GM19193 (cell line): ENCODE results near the gene MCTP2.

Experiments
- POLR2A ChIP-seq: IDR thresholded peaks from 4 replicates; pipeline ENCODE4 v1.6.1; 2011; ENCODE audit not compliant: insufficient read depth, insufficient read length; ENCODE audit errors: extremely low read depth

MCTP2 gene

DNA sequence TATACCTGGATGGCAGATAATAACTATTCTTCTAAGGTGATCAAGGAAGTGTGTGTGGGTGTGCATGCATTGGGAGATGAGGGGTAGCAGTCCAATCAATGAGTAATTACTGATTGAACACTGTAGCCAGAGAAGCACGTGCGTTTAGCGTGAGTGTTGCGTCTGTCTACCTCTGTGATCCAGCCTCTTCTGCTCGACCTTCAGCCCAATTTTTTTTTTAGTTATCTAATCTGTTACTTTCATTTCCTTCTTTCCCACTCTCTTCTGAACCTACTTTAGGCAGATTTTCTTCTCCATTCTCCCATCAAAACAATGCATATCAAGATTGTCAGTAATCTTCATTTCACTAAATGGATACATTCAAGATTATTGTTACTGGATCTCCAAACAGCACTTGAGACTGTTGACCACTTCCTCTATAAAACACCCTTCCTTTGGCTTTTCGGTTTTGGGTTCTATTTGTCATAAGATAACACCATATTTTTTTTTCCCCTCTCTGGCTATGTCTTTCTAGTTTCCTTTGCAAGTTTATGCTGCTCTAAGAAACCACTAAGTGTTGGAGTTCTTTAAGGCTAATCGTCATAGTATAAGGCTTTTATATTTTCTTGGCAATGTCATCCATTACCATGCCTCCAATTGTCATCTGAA, 41.0 kb downstream of the MCTP2 start:
- no peak for TF ChIP-seq POLR2A

DNA sequence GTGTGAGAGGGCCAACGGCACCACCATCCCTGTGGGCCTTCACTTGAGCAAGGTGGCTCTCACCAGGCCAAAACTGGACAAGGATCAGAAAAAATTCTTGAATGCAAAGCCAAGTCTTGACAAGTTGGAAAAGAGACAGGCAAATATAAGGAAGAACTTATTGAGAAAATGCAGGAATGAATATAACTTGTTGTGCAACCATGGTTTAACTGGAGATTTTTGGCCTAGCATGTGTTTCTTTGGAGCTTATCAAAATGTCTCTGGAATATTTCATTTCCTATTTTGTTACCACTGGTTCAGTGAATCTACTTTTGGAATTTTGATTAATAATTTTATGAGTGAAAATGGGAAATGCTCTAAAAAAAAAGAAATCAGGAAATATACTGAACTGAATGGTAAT, 42.5 kb downstream of the MCTP2 start:
- TF ChIP-seq POLR2A: no peak

DNA sequence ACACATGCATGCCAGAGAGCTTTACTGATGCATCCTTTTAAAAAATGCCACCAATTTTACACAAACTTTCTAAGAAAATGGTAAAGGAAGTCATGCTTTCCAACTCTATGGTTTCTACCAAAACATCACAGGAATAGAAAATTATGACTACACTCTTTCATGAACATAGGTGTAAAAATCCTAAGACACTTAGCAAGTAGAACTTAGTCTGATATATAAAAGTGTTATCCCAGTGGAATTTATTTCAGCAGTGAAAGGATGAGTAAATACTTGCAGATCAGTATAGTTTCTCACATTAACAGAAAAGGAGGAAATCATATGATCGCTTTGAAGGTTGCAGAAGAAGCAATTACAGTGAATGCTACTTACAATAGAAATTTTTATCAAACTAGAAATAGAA, 43.4 kb downstream of the MCTP2 start:
- TF ChIP-seq POLR2A: no peak

DNA sequence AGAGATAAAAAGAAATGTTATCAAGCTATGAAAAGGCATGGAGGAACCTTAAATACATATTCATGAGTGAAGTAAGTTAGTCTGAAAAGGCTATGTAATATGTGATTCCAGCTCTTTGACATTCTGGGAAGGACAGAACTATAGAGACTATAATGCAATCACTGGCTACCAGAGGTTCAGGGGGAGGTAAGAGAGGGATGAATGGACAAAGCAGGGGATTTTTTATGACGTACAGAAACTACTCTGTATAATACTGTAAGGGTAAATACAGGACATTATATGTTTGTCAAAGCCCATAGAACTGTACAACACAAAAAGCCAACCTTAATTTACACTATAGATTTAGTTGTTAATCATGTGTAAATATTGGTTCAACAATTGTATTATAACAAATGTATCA, 46.1 kb downstream of the MCTP2 start:
- no peak for TF ChIP-seq POLR2A

DNA sequence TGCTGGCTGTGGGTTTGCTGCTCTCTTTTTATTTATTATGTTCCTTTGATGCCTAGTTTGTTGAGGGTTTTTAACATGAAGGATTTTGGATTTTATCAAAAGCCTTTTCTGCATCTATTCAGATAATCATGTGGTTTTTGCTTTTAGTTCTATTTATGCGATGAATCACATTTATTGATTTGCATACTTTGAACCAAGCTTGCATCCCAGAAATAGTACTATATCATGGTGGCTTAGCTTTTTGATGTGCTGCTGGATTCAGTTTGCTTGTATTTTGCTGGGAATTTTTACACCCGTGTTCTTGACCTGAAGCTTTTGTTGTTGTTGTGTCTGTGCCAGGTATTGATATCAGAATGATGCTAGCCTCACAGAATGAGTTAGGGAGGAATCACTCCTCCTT, 48.4 kb downstream of the MCTP2 start:
- TF ChIP-seq POLR2A: no peak

DNA sequence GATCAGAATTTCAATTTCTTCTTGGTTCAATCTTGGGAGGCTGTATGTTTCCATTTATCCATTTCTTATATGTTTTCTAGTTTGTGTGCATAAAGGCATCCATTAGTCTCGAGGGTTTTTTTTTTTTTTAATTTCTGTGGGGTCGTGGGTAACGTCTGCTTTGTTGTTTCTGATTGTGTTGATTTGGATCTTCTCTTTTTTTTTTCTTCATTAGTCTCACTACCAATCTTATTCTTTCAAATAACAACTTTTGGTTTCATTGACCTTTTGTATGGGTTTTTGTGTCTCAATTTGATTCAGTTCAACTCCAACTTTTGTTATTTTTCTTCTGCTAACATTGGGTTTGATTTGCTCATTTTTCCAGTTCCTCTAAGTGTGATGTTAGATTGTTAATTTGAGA, 48.9 kb downstream of the MCTP2 start:
- TF ChIP-seq POLR2A: no peak

DNA sequence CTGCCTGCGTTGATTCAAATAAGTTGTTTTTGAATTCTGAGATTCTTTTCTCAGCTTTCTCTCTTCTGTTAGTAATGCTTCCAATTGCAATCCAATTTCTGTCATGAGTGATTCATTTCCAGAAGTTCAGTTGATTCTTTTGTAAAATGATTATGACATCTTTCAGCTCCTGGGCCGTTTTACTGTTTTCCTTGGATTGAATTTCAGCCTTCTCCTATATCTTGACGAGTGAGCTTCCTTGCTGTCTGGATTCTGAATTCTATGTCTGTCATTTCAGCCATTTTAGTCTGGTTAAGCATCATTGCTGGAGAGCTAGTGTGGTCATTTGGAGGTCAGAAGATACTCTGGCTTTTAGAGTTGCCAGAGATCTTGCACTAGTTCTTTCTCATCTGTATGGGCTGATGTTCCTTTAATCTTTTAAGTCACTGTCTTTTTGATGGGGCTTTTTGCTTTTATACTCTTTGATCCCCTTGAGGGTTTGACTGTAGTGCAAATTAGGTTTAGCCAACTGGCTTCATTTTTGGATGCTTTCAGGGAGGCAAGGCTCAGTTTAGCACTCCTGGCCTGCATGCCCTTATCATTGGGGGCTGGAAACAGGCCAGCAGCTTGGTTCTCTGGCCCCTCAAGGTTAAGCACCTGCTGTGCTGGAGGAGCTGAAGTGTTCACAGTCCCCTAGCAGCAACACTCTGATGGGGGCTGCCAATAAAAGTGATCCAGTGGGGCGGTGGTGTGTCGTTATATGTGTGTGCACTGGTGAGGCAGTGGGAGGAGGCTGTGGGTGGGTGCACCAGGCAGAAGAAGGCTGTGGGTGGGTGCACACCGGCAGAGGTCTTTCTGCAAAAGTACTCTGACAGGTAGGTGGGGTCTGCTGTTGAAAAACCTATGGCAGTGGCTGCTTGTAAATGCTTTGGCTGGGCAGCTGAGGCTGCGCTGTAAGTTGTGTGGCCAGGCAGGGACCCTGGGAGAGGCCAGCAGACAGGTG, 51.2 kb downstream of the MCTP2 start:
- no peak for TF ChIP-seq POLR2A

DNA sequence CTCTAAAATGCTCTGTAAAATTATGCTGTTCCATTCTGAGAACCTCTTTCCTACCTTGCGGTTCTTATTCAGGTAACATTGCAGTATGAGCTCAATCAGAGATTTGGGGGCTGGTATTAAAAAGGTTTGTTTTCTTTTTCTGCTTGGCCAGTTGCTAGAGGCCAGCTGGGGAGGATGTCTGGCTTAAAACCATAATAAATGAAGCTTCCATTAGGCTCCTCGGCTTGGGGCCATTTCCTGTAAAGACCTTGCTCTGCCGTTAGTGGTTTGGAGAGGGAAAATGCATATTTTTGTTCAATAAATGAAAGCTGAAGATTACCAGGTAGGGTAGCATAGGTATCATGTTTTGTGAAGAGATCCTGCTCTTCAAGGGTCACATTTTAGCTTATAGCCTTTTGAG, 55.2 kb downstream of the MCTP2 start:
- no peak for TF ChIP-seq POLR2A

DNA sequence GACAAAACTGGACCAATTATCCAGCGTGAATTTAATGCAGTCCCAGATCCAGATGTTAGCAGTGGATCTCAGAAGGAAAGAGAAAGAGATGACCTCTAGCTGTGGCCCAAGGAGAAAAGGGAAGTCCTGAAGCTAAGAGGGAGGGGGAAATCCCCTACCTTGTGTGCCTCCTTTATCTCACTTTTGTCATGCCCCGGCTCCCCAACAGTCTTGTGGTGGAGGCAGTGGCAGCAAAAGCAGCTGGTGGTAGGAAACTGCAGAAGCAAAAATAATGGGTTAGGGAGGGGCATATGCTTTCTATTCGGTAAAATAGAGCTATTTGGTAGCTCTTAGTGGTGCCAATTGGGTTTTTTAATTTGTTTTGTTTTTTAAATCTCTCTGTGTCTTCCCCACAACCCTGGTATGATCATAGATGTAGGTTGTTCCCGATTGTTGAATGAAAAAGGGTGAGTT, 56.5 kb downstream of the MCTP2 start:
- TF ChIP-seq POLR2A: peak; percentile 41

DNA sequence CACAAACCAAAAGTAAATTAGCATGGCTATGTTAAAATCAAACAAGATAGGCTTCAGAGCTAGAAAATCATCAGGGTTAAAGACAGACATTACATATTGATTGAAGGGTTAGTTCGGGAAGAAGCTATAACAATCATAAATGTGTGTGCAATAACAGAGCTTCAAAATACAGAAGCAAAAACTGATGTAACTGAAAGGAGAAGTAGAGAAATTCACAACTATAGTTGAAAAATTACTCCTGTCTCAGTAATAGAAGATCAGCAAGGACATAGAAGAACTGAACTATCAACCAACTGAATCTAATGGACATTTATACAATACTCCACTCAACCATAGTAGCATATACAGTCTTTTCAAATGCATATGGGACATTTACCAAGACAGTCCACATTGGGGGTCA, 59.4 kb downstream of the MCTP2 start:
- TF ChIP-seq POLR2A: no peak

DNA sequence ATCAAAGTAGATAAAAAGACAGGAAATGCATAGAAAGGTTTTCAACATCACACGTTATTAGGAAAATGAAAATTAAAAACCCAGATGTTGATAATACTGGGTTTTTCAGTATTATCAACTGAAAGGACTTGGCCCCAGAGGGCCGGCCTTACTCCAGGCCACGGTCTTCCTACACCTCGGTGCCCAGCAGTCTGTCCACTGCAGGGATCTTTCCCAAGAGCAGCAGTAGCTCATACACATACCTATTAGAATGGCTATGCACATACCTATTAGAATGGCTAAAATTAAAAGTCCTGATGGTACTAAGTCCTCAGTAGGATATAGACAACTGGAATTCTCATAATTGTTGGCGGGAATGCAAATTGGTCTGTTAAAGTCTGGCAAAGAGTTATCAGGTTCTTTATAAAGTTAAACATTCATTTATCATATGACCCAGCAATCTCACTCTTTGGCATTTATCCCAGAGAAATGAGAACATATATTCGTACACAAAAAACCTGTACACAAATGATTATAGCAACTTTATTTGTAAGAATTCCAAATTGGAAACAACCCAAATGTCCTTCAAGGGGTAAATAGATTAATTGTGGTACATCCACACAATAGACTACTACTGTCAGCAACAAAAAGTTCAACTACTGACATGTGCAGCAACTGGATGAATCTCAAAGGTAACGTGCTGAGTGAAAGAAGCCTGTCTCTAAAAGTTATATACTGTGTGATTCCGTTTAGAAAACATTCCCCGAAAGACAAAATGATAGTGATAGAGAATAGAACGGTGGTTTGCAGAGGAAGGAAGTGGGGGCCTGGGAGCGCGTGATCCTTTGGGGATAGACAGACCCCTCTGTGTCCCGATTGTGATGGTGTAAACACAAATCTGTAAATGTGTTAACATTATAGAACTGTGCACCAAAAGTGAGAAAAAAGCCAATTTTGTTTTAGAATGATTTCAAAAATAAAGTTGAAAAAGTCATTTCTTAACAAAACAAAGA, 62.3 kb downstream of the MCTP2 start:
- TF ChIP-seq POLR2A: no peak

DNA sequence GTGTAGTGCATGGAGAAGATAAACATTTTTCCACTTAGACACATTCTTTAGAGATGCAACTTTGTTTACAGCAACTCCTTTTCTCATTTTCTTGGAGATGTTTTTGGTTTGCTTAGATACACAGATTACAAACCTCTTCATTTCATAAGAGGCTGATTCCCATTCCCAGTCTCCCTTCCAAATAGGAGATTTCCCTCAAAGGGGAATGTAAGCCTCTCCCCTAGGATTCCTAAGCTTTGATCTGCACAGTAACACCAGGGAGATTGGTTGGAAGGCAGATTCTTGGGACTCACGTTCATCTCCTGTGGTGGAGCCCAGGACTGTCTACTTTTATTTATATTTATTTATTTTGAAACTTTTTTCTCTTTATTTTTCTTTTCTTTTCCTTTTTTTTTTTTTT, 63.2 kb downstream of the MCTP2 start:
- TF ChIP-seq POLR2A: no peak

DNA sequence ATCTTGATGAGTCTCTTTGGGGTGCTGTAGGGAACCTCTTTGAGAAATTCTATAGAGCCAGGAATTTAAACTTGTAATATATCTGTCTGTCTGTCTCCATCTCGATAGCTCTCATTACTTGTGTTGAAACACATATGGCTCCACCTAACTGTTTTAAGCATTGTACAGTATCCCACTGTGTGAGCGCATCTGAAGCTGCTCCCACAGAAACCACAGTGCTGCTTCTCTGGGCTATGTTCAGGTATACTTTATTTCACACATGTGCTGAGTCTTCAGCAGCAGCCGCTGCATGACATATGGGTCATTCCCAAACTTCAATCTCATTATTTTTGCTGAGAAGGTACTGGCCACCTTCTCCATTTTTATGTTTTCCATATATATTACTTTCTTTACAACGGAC, 63.9 kb downstream of the MCTP2 start:
- TF ChIP-seq POLR2A: no peak

DNA sequence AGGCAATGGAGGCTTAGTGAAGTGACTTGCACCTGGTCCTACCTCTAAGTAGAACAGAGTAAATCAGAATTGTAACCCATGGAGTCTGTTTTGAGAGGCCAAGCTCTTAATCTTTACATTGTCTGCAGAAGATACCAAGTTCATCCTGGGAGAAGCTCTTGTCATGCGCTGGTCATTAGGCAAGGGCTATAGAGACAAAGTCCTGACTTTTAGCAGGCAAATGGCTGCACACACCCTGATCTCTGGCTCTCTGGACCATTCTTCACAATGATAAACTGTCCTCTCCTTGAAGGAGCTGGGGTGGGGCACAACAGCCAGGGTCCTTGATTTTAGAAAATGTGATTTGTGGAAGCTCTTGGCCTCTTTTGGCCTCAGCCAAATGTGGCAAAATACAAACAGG, 65.4 kb downstream of the MCTP2 start:
- TF ChIP-seq POLR2A: no peak

DNA sequence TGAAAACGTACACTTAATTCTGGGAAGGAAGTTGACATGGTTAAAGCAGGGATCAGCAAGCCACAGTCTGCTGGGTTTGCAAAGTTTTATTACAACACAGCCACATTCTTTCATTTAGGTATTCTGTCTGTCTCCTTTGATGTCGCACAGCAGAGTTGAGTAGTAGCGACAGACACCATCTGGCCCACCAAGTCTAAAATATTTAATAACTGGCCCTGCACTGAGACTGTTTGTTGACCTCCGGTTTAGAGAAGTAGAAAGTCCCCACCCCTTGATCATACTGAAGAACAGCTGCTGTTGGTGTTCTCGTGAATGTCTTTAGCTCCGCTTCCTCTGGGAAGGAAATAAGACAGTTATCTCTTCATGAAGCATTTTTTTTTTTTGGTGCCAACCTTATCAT, 66.2 kb downstream of the MCTP2 start:
- no peak for TF ChIP-seq POLR2A
